PC-9 (cell line): ENCODE measurements around the gene AFG1L.

Experiments used
- EZH2 ChIP-seq: fragments of 200-600 bp; sonication (generic); IDR thresholded peaks from 2 replicates; pipeline ENCODE4 v1.8.0; 2017; ENCODE audit warnings: antibody characterized with exemption, low read depth
- TF ChIP-seq, protein P1 (sequence below): fragments of 200-600 bp; sonication (generic); conservative IDR thresholded peaks from 2 replicates; pipeline ENCODE4 v1.6.1; 2017; ENCODE audit warnings: mixed run types, antibody characterized with exemption, mild to moderate bottlenecking, moderate library complexity

DNA sequence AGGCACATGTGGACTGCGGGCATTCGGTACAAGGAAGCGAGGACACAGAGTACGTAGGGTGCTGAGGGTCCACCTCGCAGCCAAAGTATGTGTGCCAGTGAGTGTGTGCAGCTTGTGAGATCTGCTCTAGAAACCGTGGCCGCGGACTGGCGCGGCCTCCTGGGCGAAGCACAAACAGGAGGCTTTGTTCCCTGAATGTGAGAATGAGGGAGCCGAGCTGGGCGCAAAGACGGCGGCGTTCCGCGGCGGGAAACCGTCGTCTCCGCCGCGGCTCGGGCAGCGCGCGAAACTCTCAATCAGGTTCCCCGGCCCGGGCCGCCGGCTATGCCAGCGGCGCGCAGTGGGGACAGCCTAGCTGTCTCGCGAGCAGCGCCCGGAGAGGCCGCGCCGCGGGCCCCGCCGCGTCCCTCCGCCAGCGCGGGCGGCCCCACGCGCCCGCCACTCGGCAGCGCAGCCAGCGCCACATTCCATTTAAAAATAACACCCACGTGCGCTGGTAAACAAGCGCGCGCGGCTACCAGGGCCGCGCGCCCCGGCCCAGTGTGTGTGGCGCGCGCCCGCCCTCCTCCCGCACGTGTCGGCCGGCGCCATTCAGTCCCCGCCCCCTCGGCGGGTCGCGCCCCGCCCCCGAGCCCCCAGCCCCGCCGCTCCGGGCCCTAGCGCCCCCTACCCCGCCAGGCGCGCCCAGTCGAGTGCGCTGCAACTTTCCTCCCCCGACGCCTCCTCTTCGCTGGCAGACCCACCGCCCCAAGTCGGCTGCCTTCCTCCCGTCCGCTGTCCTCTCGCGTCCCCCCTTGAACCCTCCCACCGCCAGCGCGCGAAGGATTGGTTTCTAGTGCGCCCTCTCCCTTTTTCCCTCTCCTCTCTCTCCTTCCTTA, 262.9 kb downstream of the AFG1L start:
- TF ChIP-seq EZH2, result no peak
- TF ChIP-seq, protein P1, sequence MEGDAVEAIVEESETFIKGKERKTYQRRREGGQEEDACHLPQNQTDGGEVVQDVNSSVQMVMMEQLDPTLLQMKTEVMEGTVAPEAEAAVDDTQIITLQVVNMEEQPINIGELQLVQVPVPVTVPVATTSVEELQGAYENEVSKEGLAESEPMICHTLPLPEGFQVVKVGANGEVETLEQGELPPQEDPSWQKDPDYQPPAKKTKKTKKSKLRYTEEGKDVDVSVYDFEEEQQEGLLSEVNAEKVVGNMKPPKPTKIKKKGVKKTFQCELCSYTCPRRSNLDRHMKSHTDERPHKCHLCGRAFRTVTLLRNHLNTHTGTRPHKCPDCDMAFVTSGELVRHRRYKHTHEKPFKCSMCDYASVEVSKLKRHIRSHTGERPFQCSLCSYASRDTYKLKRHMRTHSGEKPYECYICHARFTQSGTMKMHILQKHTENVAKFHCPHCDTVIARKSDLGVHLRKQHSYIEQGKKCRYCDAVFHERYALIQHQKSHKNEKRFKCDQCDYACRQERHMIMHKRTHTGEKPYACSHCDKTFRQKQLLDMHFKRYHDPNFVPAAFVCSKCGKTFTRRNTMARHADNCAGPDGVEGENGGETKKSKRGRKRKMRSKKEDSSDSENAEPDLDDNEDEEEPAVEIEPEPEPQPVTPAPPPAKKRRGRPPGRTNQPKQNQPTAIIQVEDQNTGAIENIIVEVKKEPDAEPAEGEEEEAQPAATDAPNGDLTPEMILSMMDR, result peak; percentile 17; the same call in 1 of the 2 replicates
